Retinal pigment epithelial cell (primary cell): Measurements from ENCODE around the gene MEF2D.
A peak's percentile ranks its signal among the peaks of the same experiment; 100 is the strongest.

Experiments
- DNase-seq: peaks from one replicate; pipeline ENCODE4 v3.0.0-alpha.2; 2010; ENCODE audit warnings: low read depth
- H3K4me3 ChIP-seq: 2 replicates; pipeline ENCODE4 v1.5.1; 2011; ENCODE audit warnings: mild to moderate bottlenecking, low read length, control low read depth, moderate library complexity
- CTCF ChIP-seq: conservative IDR thresholded peaks from 2 replicates; pipeline ENCODE4 v1.5.1; 2011; ENCODE audit warnings: low read depth, low read length, control low read depth, inconsistent platforms

The MEF2D gene

GRCh38 chr1:156482276-156482675 lies 18.3 kb downstream of the MEF2D start:
- H3K4me3 ChIP-seq: no peak overlapping the region
- no peak for TF ChIP-seq CTCF
- DNase-seq: no peak

- TF ChIP-seq CTCF: no peak
- no peak overlapping the region for H3K4me3 ChIP-seq
- no peak for DNase-seq
These were observed 19.0 kb downstream of the MEF2D start for GRCh38 chr1:156481527-156481926.

- DNase-seq: no peak
- no peak overlapping the region for H3K4me3 ChIP-seq
- TF ChIP-seq CTCF: peak; percentile 76
These were observed 20.0 kb downstream of the MEF2D start for GRCh38 chr1:156480411-156481192.

GRCh38 chr1:156480016-156480370 lies 20.6 kb downstream of the MEF2D start:
- peak; percentile 19 for TF ChIP-seq CTCF
- DNase-seq: no peak
- H3K4me3 ChIP-seq: no peak overlapping the region

- DNase-seq: no peak
- TF ChIP-seq CTCF: no peak
- no peak overlapping the region for H3K4me3 ChIP-seq
These were observed 21.2 kb downstream of the MEF2D start for GRCh38 chr1:156479093-156480015.

DNA sequence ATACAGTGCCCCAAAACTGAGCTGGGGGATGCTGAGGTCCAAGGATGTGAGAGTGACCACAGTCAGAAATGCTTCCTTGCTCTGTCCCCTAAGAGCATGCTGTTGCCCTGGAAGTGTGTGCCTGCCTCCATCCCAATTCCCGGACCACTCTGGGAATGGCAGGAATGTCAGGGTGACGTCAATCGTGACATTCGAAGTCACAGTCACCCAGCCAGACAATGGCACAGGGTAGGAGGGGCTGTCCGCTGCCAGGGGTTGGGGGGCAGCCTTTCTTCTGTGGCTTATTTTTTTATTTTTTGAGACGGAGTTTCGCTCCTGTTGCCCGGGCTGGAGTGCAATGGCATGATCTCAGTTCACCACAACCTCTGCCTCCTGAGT lies 22.3 kb downstream of the MEF2D start:
- no peak for DNase-seq
- no peak for TF ChIP-seq CTCF
- no peak overlapping the region for H3K4me3 ChIP-seq
